A172 (cell line): ENCODE results near the gene TSPAN8. TPM values are rescaled to one million over a fixed set of nuclear protein-coding genes. Genes with fewer than 3 reads are reported as not detected.
A peak's percentile ranks its signal among the peaks of the same experiment; 100 is the strongest.
"Not testable (repeated sequence)": the region's sequence is repeated elsewhere in the genome, so short reads cannot be mapped to it uniquely, and the experiment has no call there.

ENCODE experiments used
- DNase-seq: peaks from one replicate; pipeline ENCODE4 v3.0.0-alpha.2; 2015; ENCODE audit warnings: low spot score
- total RNA-seq: library from RNA; depleted of rRNA; stranded (reverse); fragments of >200 nt; shearing (Covaris generic); gene quantifications from 2 replicates; pipeline ENCODE4 v1.2.3, GENCODE V29; 2014

The TSPAN8 gene
- total RNA-seq, 1 experiment from 2014 or later = 55.8 TPM

DNA sequence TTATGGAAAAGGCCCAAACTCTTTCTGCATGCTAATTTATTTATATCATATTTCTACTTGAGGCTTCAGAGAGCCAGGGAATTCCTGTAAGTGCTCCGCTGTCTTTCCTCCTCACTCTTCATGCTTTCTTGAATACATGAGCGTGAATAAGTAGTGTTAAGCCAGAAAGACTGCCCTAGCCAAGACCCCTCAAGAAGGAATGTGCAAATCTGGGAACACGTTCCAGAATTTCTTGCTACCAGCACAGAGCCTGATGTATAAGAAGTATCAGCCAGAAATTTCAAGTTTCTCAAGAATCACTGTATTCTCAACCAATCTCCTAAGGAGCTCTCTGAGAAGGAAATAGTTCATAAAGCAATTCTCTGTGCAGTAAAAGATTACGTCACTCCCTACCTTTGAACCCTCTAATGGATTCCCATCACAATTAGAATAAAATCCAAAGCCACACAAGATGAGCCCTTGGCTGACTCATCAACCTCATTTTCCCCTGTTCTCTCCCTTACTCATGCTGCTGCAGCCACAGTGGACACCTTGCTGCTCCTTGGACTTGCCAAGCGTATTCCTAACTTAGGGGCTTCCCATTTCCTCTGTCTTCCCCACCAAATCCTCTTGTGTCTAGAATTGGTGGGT, 6.9 kb upstream of the TSPAN8 start:
- peak; percentile 48 for DNase-seq

DNA sequence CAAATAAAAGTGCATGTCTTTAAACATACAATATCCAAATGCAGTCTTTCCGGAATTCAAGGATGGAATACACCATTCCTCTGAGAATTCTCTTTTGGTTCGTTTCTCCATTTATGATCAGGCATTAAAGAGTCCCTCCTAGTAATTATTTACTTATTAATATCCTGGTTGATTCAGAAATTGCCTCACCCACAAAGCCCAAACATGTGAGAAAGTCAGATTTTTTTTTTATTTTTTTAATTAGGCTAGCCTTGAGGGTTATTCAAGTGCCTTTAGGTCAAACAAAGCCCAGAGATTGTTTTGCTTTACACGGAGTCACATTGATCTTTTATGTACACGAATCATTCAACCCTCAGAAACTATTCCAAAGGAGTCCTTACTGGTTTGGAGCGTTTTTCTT, 6.4 kb upstream of the TSPAN8 start:
- DNase-seq = no peak

- DNase-seq = no peak
These were observed 5.3 kb upstream of the TSPAN8 start for GRCh38 chr12:71162832-71163763.

GRCh38 chr12:71161591-71161990, 3.8 kb upstream of the TSPAN8 start:
- DNase-seq = no peak

DNA sequence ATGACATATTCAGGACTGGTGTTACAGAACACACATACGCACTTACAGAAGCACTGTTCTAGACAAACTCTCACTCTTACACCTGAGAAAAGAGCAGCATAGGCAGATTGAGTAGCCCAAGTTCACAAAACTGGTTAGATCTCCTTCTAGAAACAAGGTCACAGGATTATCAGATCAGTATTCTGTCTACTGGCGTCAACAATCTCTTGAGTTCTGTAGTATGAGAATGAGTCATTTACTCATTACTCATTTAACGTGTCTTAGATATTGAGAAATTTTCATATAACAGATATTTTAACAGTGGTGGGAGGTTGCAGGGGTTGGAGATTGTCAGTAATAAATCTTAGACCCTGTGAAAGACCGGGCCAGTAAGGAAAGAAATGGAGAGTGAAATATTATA, 2.8 kb upstream of the TSPAN8 start:
- DNase-seq = peak; percentile 44

GRCh38 chr12:71159878-71160277, 2.1 kb upstream of the TSPAN8 start:
- DNase-seq = no peak

- DNase-seq = no peak
These were observed 1.5 kb upstream of the TSPAN8 start for GRCh38 chr12:71159264-71159663.

GRCh38 chr12:71158361-71158882, 623 bp upstream of the TSPAN8 start:
- DNase-seq = peak; percentile 52

DNA sequence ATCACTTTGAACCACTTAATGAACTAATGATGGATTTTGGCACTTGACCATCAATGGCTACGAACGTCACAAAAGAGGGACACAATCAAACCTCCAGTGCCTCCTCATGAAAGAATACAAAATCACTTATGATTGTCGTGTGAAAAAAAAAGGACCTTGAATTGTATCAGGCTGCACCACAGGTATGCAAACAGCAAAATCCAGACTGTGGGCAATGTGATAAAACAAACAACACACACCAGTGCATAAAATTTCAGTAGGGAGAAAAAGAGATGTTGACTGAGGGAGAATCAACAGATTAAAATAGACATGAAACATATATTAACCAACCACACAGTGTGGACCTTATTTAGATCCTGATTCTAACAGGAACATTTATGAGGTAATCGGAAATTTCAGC, 2.6 kb downstream of the TSPAN8 start:
- no peak for DNase-seq

GRCh38 chr12:71152851-71153250, 4.9 kb downstream of the TSPAN8 start:
- peak; percentile 63 for DNase-seq

- not testable (repeated sequence) for DNase-seq
These were observed 7.8 kb downstream of the TSPAN8 start for GRCh38 chr12:71150041-71150440.

DNA sequence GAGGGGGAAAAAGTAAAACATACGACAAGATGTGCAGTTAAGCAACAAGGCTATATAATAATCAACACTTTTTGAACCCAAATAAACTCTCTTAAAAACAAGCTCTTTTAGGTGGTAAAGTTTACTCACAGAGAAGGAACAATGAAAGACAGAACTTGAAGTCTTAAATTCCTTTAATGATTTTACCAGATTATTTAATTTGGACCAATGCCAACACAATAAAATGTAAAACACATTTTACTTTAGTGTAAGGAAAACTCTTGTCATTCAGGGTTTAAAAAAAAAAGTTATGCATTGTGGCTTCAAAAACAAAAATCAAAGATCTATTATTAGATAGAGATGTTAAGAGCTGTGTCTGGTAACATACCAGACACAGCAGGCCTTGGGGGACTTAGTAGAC, 13.1 kb downstream of the TSPAN8 start:
- DNase-seq = no peak

DNA sequence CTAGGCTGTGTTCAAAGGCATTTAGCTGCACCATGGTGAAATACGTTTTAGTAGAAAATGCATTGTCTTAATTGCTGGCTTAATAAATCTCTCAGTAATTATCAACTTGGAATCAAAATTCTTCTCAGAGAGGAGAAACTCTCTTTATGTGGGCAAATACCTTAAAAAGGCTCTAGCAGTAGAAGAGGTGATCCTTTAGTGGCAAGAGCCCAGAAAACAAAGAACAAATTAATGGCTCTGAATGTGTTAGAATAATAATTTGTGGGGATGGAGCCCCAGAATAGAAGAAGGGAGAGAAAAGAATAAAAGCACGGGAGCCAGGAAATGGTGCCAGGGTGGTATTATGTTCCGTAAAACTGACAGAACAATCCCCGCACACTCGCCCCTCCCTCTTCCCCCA, 14.8 kb downstream of the TSPAN8 start:
- no peak for DNase-seq

DNA sequence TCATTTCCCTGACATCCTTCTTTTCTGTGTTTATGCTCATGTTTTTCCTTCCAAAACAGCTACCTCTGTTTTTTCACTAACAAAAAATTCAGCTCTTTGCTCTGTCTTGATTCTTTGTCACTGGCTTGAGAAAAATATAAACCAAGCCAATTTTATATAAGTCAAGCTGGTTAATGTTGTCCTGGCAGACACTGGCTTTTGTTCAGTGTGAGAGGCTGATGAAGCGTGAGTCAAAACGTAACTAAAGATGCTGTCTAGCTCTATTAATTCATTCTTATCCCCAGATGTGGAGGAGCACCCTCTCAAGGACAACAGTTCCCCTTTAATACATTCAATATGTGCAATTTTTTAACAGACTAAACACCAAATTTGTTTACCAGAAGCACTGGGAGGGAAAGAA, 15.8 kb downstream of the TSPAN8 start:
- DNase-seq = no peak

- DNase-seq = no peak
These were observed 16.3 kb downstream of the TSPAN8 start for GRCh38 chr12:71141378-71141926.

GRCh38 chr12:71139153-71139735, 18.6 kb downstream of the TSPAN8 start:
- DNase-seq = no peak

- DNase-seq = no peak
These were observed 19.8 kb downstream of the TSPAN8 start for GRCh38 chr12:71138011-71138410.

- peak; percentile 61 for DNase-seq
These were observed 22.0 kb downstream of the TSPAN8 start for GRCh38 chr12:71135812-71136176.

DNA sequence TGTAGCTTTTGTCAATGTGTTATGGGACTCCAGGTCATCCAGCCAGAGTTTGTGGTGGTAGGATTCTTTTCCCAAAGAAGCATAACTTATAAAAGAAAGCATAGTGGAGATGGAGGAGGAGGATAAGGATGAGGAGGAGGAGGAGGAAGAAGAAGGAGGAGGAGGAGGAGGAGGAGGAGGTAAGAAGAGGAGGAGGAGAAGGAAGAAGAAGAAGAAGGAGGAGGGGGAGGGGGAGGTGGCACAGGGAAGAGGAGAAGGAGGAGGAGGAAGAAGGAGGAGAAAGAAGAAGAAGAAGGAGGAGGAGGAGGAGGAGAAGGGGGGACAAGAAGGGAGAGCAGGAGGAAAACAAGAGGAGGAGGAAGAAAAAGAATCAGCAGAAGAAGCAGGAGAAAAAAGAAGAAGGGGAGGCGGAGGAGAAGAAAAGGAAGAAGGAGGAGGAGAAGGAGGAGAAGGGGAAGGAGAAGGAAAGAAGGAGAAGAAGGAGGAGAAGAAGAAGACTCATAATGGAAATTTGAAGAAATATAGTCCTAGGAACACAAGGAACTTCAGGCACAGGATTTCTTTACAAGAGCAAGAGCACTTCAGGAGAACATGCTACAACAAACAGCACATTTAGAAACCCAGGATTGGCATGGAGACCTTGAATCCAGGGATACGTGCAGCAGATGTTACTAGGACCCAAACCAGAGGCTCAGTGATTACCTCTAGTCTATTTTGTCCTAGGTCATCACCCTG, 22.6 kb downstream of the TSPAN8 start:
- DNase-seq = no peak

DNA sequence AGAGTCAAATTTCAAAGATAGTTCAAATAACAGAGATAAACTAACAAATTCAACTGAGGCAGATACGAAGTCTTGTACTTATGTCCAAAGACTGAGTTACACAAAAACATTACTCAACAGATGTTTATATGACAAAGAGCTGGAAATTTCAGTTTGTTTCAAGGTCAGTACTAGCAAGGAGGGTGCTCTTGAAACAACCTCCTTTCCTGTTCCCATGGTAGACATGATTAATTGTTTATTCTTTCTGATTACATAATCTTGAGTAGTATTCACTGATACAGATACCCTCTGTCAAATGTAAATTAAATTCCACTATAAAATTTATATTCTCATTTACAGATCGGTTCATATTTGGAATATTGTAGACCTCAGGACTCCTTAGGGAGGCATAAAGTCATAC, 23.4 kb downstream of the TSPAN8 start:
- no peak for DNase-seq

- no peak for DNase-seq
These were observed 27.2 kb downstream of the TSPAN8 start for GRCh38 chr12:71130521-71131069.
